GM21447 (cell line): ENCODE measurements around the gene IVNS1ABP.

Experiments
- ATAC-seq: cut with Tn5 transposase; IDR thresholded peaks from one replicate; pipeline ENCODE4 v1.9.1; 2021; ENCODE audit not compliant: unreplicated experiment

The IVNS1ABP gene

GRCh38 chr1:185317034-185317885, at the start of gene IVNS1ABP:
Gene IVNS1ABP (minus strand): TSS chr1:185317243. CDS start chr1:185309493, 7,750 bp downstream.
- ATAC-seq = peak; percentile 70

- ATAC-seq = no peak
Measured at GRCh38 chr1:185365951-185366350, 48.9 kb upstream of the IVNS1ABP start.

- ATAC-seq = peak; percentile 54
Measured at GRCh38 chr1:185364528-185364927, 47.5 kb upstream of the IVNS1ABP start.

- no peak for ATAC-seq
Measured at GRCh38 chr1:185363205-185363604, 46.2 kb upstream of the IVNS1ABP start.

- ATAC-seq = no peak
Measured at GRCh38 chr1:185360714-185361113, 43.7 kb upstream of the IVNS1ABP start.

GRCh38 chr1:185358957-185359356, 41.9 kb upstream of the IVNS1ABP start:
- ATAC-seq = no peak

GRCh38 chr1:185355947-185356346, 38.9 kb upstream of the IVNS1ABP start:
- no peak for ATAC-seq

- ATAC-seq = no peak
Measured at GRCh38 chr1:185353124-185353523, 36.1 kb upstream of the IVNS1ABP start.

GRCh38 chr1:185351734-185352466, 34.9 kb upstream of the IVNS1ABP start:
- ATAC-seq = no peak

- ATAC-seq = no peak
Measured at GRCh38 chr1:185350027-185350442, 33.0 kb upstream of the IVNS1ABP start.

- ATAC-seq = no peak
Measured at GRCh38 chr1:185349556-185349955, 32.5 kb upstream of the IVNS1ABP start.

GRCh38 chr1:185348985-185349384, 31.9 kb upstream of the IVNS1ABP start:
- ATAC-seq = no peak

GRCh38 chr1:185348296-185348695, 31.3 kb upstream of the IVNS1ABP start:
- ATAC-seq = no peak

- ATAC-seq = peak; percentile 61
Measured at GRCh38 chr1:185345913-185346720, 29.1 kb upstream of the IVNS1ABP start.

GRCh38 chr1:185343306-185343705, 26.3 kb upstream of the IVNS1ABP start:
- ATAC-seq = no peak

GRCh38 chr1:185342672-185343259, 25.7 kb upstream of the IVNS1ABP start:
- no peak for ATAC-seq

GRCh38 chr1:185342017-185342416, 25.0 kb upstream of the IVNS1ABP start:
- no peak for ATAC-seq

GRCh38 chr1:185341196-185341781, 24.2 kb upstream of the IVNS1ABP start:
- no peak for ATAC-seq

GRCh38 chr1:185338719-185339622, 21.9 kb upstream of the IVNS1ABP start:
- peak; percentile 97 for ATAC-seq
